BLaER1 (cell line): ENCODE measurements around the gene TMEM178B.
"Not testable (repeated sequence)": the region's sequence is repeated elsewhere in the genome, so short reads cannot be mapped to it uniquely, and the experiment has no call there.

Experiments used
- H3K27ac ChIP-seq: shearing (Covaris generic); formaldehyde crosslinking; 2 replicates; pipeline ENCODE4 v1.8.1; 2022
- H3K27me3 ChIP-seq: shearing (Covaris generic); formaldehyde crosslinking; 2 replicates; pipeline ENCODE4 v1.8.1; 2022
- H3K36me3 ChIP-seq: shearing (Covaris generic); formaldehyde crosslinking; 2 replicates; pipeline ENCODE4 v1.8.1; 2022
- H3K4me1 ChIP-seq: shearing (Covaris generic); formaldehyde crosslinking; 2 replicates; pipeline ENCODE4 v1.8.1; 2022
- H3K4me2 ChIP-seq: shearing (Covaris generic); formaldehyde crosslinking; 2 replicates; pipeline ENCODE4 v1.8.1; 2022
- H3K4me3 ChIP-seq: shearing (Covaris generic); formaldehyde crosslinking; 2 replicates; pipeline ENCODE4 v1.8.1; 2022
- H3K9ac ChIP-seq: shearing (Covaris generic); formaldehyde crosslinking; 2 replicates; pipeline ENCODE4 v1.8.1; 2022
- H3K9me3 ChIP-seq: shearing (Covaris generic); formaldehyde crosslinking; 2 replicates; pipeline ENCODE4 v1.8.1; 2022
- H4K20me1 ChIP-seq: shearing (Covaris generic); formaldehyde crosslinking; 2 replicates; pipeline ENCODE4 v1.8.1; 2022
- Cebpa-rat ChIP-seq: shearing (Covaris generic); IDR thresholded peaks from 2 replicates; pipeline ENCODE4 v1.8.1; 2022

The TMEM178B gene

DNA sequence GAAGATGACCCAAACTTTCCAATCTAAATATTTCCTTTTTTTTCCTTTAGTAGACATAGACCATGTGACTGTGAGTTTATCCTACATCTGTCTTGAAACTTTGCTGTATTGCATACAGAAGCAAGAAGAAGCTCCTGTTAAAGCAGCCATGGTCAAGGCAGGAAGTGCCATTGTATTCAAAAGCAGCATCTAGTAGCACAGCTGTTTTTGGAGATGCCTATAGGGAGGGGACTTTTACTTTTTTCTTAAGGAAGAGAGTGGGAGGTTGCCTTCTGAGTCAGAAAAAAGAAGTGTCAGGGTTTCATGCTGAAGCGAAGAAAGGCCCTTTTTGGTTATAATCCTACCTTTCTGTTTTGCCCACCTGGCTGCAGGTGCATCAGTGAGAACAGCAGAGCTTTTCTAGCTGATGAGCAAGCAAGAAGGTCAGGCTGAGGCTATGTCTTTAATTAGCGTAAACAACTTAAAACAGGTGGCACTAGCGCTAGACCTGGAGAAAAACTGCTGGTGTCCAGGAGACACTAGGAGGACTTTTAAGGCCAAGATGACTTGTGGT lies 243.2 kb downstream of the TMEM178B start:
- Histone ChIP-seq H3K27me3 (no peaks in the 10 kb centered on the region), H3K27ac (no peak overlapping the region), H3K4me2 (no peak overlapping the region), H3K4me3 (no peak overlapping the region), H3K9ac (no peak overlapping the region), H3K4me1 (no peaks in the 10 kb centered on the region), H4K20me1 (no peaks in the 10 kb centered on the region), H3K36me3 (no peaks in the 10 kb centered on the region), H3K9me3 (no peaks in the 10 kb centered on the region)
- TF ChIP-seq Cebpa-rat: no peak

DNA sequence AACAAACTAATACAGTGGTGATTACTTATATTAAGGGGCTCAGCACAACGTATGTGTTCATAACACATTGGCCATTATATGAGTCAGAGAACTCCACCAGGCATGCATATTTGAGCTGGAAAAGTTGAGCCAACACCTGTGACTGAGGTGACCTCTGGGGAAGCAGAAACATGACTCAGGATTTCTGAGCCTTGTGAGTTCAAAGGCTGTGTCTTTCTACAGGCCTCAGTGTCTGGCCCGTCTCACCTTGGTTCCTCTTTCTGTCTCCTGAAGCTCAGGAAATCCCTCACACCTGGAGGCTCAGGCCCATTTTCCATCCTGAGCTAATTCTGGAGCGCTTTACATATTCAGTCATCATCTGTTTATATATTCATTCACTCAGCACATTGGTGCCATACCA lies 246.4 kb downstream of the TMEM178B start:
- Histone ChIP-seq H3K4me3 (no peak overlapping the region), H4K20me1 (no peaks in the 10 kb centered on the region), H3K4me1 (no peaks in the 10 kb centered on the region), H3K27ac (no peak overlapping the region), H3K4me2 (no peak overlapping the region), H3K36me3 (no peaks in the 10 kb centered on the region), H3K9me3 (no peaks in the 10 kb centered on the region), H3K9ac (no peak overlapping the region), H3K27me3 (no peaks in the 10 kb centered on the region)
- no peak for TF ChIP-seq Cebpa-rat

DNA sequence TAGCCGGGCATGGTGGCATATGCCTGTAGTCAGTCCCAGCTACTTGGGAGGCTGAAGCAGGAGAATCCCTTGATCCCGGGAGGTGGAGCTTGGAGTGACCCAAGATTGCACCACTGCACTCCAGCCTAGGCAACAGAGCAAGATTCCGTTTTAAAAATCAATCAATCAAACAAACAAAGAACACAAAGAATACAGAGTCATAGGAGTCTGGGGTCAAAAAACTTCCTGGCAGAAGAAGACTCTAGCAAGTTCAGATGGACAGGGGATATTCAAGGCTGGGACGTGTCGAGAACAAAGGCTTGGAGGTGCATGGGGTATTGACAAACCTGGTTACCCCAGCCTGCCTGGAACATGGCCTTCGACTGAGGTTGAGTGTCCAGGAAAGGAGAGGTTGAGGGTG lies 248.5 kb downstream of the TMEM178B start:
- no peaks in the 10 kb centered on the region for H4K20me1 ChIP-seq
- peaks cover 9% of the 10 kb centered on the region for H3K4me1 ChIP-seq
- H3K9ac ChIP-seq: no peak overlapping the region
- H3K27ac ChIP-seq: no peak overlapping the region
- H3K4me2 ChIP-seq: no peak overlapping the region
- TF ChIP-seq Cebpa-rat: no peak
- no peaks in the 10 kb centered on the region for H3K9me3 ChIP-seq
- H3K27me3 ChIP-seq: no peaks in the 10 kb centered on the region
- H3K4me3 ChIP-seq: no peak overlapping the region
- H3K36me3 ChIP-seq: no peaks in the 10 kb centered on the region

DNA sequence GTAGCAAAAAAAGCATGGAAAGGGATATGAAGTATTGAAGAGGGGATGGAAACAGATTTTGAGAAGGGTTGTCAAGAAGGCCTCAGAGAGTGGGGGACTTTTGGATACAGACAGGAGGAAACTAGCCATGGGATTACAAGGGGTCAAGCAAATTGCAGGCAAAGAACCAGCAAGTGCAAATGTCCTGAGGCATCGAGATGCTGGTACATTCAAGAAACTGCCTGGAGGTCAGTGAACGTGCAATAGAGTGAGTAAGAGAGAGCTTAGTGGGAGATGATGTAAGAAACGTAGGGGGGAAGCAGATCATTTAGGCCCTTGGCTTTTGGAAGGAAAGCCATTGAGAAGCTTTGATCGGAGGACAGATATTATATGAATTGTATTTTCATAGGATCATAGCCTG lies 250.0 kb downstream of the TMEM178B start:
- Histone ChIP-seq H4K20me1 (no peaks in the 10 kb centered on the region), H3K9ac (no peak overlapping the region), H3K4me3 (no peak overlapping the region), H3K4me1 (peaks cover 20% of the 10 kb centered on the region), H3K9me3 (no peaks in the 10 kb centered on the region), H3K4me2 (no peak overlapping the region), H3K36me3 (no peaks in the 10 kb centered on the region), H3K27me3 (no peaks in the 10 kb centered on the region), H3K27ac (no peak overlapping the region)
- TF ChIP-seq Cebpa-rat: no peak

GRCh38 chr7:141324870-141325269 lies 251.0 kb downstream of the TMEM178B start:
- Histone ChIP-seq H3K4me2 (no peak overlapping the region), H3K9ac (no peak overlapping the region), H3K27ac (no peak overlapping the region), H4K20me1 (no peaks in the 10 kb centered on the region), H3K9me3 (no peaks in the 10 kb centered on the region), H3K4me1 (peaks cover 20% of the 10 kb centered on the region), H3K27me3 (no peaks in the 10 kb centered on the region), H3K4me3 (no peak overlapping the region), H3K36me3 (no peaks in the 10 kb centered on the region)
- no peak for TF ChIP-seq Cebpa-rat

GRCh38 chr7:141325275-141325674 lies 251.4 kb downstream of the TMEM178B start:
- Histone ChIP-seq H3K4me3 (no peak overlapping the region), H4K20me1 (no peaks in the 10 kb centered on the region), H3K27ac (no peak overlapping the region), H3K4me1 (peaks cover 20% of the 10 kb centered on the region), H3K4me2 (no peak overlapping the region), H3K9me3 (no peaks in the 10 kb centered on the region), H3K9ac (no peak overlapping the region), H3K27me3 (no peaks in the 10 kb centered on the region), H3K36me3 (no peaks in the 10 kb centered on the region)
- no peak for TF ChIP-seq Cebpa-rat

DNA sequence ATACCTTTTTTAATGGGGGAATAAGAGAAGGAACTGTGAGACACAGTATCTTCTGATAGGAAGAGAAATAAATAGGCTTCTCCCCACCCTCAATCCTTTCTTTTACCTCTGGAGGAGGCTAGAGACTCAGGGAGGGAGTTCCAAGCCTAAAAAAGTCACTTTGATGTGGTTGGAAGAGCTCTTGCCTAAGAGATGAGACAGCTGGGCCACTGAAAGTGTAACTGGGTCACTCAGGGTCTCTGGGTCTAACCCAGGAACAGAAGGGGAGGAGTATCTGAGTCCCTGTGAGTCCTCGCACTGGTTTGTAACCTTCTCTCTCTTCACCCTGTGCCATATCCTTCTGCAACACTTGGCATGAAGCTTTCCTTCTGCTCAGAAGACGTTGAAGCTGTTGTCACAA lies 254.4 kb downstream of the TMEM178B start:
- Histone ChIP-seq H3K36me3 (no peaks in the 10 kb centered on the region), H3K4me1 (peaks cover 20% of the 10 kb centered on the region), H3K9me3 (no peaks in the 10 kb centered on the region), H3K27ac (no peak overlapping the region), H3K27me3 (no peaks in the 10 kb centered on the region), H3K4me2 (peak overlapping the region; percentile 54), H3K4me3 (no peak overlapping the region), H4K20me1 (no peaks in the 10 kb centered on the region), H3K9ac (no peak overlapping the region)
- TF ChIP-seq Cebpa-rat: peak; percentile 47; the same call in 1 of the 2 replicates

DNA sequence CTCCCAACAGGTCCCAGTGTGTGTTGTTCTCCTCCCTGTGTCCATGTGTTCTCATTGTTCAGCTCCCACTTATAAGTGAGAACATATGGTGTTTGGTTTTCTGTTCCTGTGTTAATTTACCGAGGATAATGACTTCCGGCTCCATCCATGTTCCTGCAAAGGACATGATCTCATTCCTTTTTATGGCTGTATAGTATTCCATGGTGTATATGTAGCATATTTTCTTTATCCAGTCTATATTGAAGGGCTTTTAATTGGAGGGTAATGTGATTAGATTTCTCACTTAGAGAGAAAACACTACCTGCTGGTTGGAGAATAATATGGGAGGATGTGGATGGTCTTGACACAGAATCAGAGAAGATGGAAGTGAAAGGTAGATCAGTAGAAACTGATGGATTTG lies 256.4 kb downstream of the TMEM178B start:
- not testable (repeated sequence) for H3K27me3 ChIP-seq, H3K36me3 ChIP-seq, H4K20me1 ChIP-seq, H3K4me3 ChIP-seq, H3K27ac ChIP-seq, H3K4me2 ChIP-seq, H3K9me3 ChIP-seq, H3K9ac ChIP-seq
- peaks cover 20% of the 10 kb centered on the region for H3K4me1 ChIP-seq

DNA sequence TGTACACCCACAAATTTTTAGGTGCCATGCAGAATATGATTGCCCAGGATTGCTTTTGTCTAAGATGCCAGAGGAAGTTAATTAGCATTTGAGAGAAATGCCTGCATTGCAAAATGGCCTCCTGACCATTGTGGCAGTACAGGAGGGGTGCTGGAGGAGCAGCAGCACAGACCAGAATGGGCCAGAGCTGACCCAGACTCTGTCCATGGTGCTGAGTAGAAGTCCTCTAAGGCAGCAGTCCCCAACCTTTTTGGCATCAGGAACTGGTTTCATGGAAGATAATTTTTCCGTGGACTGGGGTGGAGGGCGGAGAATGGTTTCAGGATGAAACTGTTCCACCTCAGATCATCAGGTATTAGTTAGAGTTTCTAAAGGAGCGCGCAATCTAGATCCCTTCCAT lies 259.6 kb downstream of the TMEM178B start:
- H3K4me3 ChIP-seq: no peak overlapping the region
- no peaks in the 10 kb centered on the region for H4K20me1 ChIP-seq
- no peak overlapping the region for H3K27ac ChIP-seq
- peaks cover 3% of the 10 kb centered on the region for H3K4me1 ChIP-seq
- no peak for TF ChIP-seq Cebpa-rat
- no peak overlapping the region for H3K9ac ChIP-seq
- no peaks in the 10 kb centered on the region for H3K27me3 ChIP-seq
- no peak overlapping the region for H3K4me2 ChIP-seq
- H3K36me3 ChIP-seq: no peaks in the 10 kb centered on the region
- no peaks in the 10 kb centered on the region for H3K9me3 ChIP-seq

GRCh38 chr7:141335164-141335563 lies 261.3 kb downstream of the TMEM178B start:
- Histone ChIP-seq H3K4me3 (no peak overlapping the region), H3K36me3 (no peaks in the 10 kb centered on the region), H3K4me1 (no peaks in the 10 kb centered on the region), H4K20me1 (no peaks in the 10 kb centered on the region), H3K9me3 (no peaks in the 10 kb centered on the region), H3K9ac (no peak overlapping the region), H3K27me3 (no peaks in the 10 kb centered on the region), H3K27ac (no peak overlapping the region), H3K4me2 (no peak overlapping the region)
- no peak for TF ChIP-seq Cebpa-rat

GRCh38 chr7:141339603-141340002 lies 265.7 kb downstream of the TMEM178B start:
- H3K36me3 ChIP-seq: no peaks in the 10 kb centered on the region

More at GRCh38 chr7:141339603-141340002, 265.7 kb downstream of the TMEM178B start:
- H3K9ac ChIP-seq: no peak overlapping the region
- H3K27ac ChIP-seq: no peak overlapping the region
- H3K9me3 ChIP-seq: no peaks in the 10 kb centered on the region
- H4K20me1 ChIP-seq: no peaks in the 10 kb centered on the region
- H3K4me3 ChIP-seq: no peak overlapping the region
- H3K27me3 ChIP-seq: no peaks in the 10 kb centered on the region
- no peaks in the 10 kb centered on the region for H3K4me1 ChIP-seq
- no peak overlapping the region for H3K4me2 ChIP-seq
- no peak for TF ChIP-seq Cebpa-rat
